ENCODE measurements around the gene RHOT2. TPM values are rescaled to one million over a fixed set of nuclear protein-coding genes. Genes with fewer than 3 reads are reported as not detected.

RHOT2 gene
- total RNA-seq, 1 experiment from 2014 or later, result 210 TPM

DNA sequence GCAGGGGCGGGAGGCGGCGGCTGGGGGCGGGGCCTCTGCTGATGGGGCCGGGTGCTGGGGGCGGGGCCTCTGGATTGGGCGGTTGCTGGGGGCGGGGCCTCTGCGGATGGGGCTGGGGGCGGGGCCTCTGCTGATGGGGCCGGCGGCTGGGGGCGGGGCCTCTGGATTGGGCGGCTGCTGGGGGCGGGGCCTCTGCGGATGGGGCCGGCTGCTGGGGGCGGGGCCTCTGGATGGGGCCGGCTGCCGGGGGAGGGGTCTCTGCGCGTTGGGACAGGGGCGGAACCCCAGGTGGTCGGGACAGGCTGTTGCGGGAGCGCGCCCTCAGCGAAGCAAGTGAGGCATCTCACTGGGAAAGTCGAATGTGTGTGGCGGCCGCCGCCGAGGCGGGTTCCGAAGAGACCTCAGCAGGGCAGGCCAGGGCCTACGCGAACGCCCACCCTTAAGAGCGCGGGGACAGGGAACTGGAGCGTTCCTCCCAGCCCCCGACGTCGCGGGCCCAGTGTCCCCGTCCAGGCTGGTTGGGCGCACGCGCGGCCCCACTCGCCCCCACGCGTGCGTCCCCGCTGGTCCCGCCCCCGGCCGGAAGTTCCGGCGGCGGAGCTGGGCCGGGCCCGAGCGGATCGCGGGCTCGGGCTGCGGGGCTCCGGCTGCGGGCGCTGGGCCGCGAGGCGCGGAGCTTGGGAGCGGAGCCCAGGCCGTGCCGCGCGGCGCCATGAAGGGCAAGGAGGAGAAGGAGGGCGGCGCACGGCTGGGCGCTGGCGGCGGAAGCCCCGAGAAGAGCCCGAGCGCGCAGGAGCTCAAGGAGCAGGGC, 12.1 kb downstream of the RHOT2 start, which contains the start of gene STUB1:
STUB1 (plus strand) TSS at position 597 of the 811 bp plus-strand sequence; CDS start at position 713, 116 bp downstream.
- Histone ChIP-seq H2BK5ac (ENCODE audit: insufficient read length, low read length) (no peak within 1 kb of the TSS), H2BK20ac (ENCODE audit: low read depth, low read length, poor library complexity, severe bottlenecking) (no peak within 1 kb of the TSS), H2AK5ac (ENCODE audit: insufficient read length, low read length) (no peak within 1 kb of the TSS), H4K5ac (ENCODE audit: insufficient read length, low read depth, low read length) (no peak within 1 kb of the TSS), H3K14ac (ENCODE audit: insufficient read depth, low read length) (no peak within 1 kb of the TSS), H3K4me2 (ENCODE audit: insufficient read depth, insufficient read length, low read length) (peak within 1 kb of the TSS; percentile 71), H3K4me1 (ENCODE audit: insufficient read depth, low read length) (no peaks in the 10 kb centered on the region), H3K56ac (ENCODE audit: insufficient read length, low read depth, low read length) (no peak within 1 kb of the TSS), H4K91ac (ENCODE audit: insufficient read length, low read depth, low read length) (no peak within 1 kb of the TSS), H3K4ac (ENCODE audit: low read depth, low read length) (no peak within 1 kb of the TSS), H3K9me3 (ENCODE audit: control insufficient read depth, low read depth, low read length) (no peaks in the 10 kb centered on the region), H3K9ac (ENCODE audit: extremely low read depth, insufficient read length, low read length) (peak within 1 kb of the TSS; percentile 14), H2BK12ac (ENCODE audit: insufficient read length, low read depth, low read length) (no peak within 1 kb of the TSS), H3T11ph (ENCODE audit: low read length) (no peak within 1 kb of the TSS), H3K27ac (ENCODE audit: insufficient read length, low read depth, low read length) (no peak within 1 kb of the TSS), H4K8ac (replicated peaks; ENCODE audit: insufficient read length, low read depth, low read length) (no peak within 1 kb of the TSS), H3K23me2 (ENCODE audit: insufficient read length, low read depth, low read length, poor library complexity, severe bottlenecking) (peaks cover 14% of the 10 kb centered on the region), H3K27me3 (ENCODE audit: insufficient read depth, low read length) (no peaks in the 10 kb centered on the region), H3K23ac (ENCODE audit: insufficient read length, low read depth, low read length) (no peak within 1 kb of the TSS), H4K20me1 (ENCODE audit: control insufficient read depth, insufficient read depth, insufficient read length) (no peaks in the 10 kb centered on the region), H2BK120ac (ENCODE audit: low read depth, low read length, poor library complexity, severe bottlenecking) (no peak within 1 kb of the TSS), H3K18ac (ENCODE audit: insufficient read length, low read depth, low read length) (peak within 1 kb of the TSS; percentile 46), H3K79me1 (ENCODE audit: insufficient read depth, low read depth, low read length, poor library complexity, severe bottlenecking) (no peaks in the 10 kb centered on the region), H3K79me2 (ENCODE audit: insufficient read depth, low read length) (peaks cover 2% of the 10 kb centered on the region; the same call in 1 of the 2 replicates), H2BK15ac (ENCODE audit: low read depth, low read length) (no peak within 1 kb of the TSS), H2AFZ (ENCODE audit: low read length) (no peak within 1 kb of the TSS)
- Mint-ChIP-seq H3K4me3 (peak within 1 kb of the TSS; percentile 81 to 89), H3K4me1 (peaks cover 20 to 38% of the 10 kb centered on the region in 2 experiments), H3K9me3 (no peaks in the 10 kb centered on the region), H3K27ac (peak within 1 kb of the TSS in 2 of 3 experiments; percentile 85 to 91; a peak in 3 of 7 replicates), H3K27me3 (ENCODE audit: low read depth) (peaks cover 3% of the 10 kb centered on the region; the same call in 1 of the 2 replicates), H3K36me3 (ENCODE audit: insufficient read depth in 1 of 3, low read depth in 3 of 3) (peaks cover 14 to 28% (median 23%) of the 10 kb centered on the region in 3 experiments; a peak in 6 of 7 replicates)
- WGBS (ENCODE audit: extremely low coverage, insufficient read length, low lambda C conversion rate), result no CpG with 5 or more reads among the region's 91 CpGs
- TF ChIP-seq, protein P1, sequence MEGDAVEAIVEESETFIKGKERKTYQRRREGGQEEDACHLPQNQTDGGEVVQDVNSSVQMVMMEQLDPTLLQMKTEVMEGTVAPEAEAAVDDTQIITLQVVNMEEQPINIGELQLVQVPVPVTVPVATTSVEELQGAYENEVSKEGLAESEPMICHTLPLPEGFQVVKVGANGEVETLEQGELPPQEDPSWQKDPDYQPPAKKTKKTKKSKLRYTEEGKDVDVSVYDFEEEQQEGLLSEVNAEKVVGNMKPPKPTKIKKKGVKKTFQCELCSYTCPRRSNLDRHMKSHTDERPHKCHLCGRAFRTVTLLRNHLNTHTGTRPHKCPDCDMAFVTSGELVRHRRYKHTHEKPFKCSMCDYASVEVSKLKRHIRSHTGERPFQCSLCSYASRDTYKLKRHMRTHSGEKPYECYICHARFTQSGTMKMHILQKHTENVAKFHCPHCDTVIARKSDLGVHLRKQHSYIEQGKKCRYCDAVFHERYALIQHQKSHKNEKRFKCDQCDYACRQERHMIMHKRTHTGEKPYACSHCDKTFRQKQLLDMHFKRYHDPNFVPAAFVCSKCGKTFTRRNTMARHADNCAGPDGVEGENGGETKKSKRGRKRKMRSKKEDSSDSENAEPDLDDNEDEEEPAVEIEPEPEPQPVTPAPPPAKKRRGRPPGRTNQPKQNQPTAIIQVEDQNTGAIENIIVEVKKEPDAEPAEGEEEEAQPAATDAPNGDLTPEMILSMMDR (conservative IDR thresholded peaks at IDR 0.05), result no peak
- DNase-seq, result peak; percentile 95

Data from H9 (cell line).